Fibroblast of pulmonary artery (primary cell): ENCODE measurements around the gene ACTR8.

Experiments used
- DNase-seq: peaks from one replicate; pipeline ENCODE4 v3.0.0-alpha.2; 2010; ENCODE audit warnings: low read depth
- H3K4me3 ChIP-seq: replicated peaks from 2 replicates; pipeline ENCODE4 v1.5.1; 2011; ENCODE audit warnings: low read depth, mild to moderate bottlenecking, control low read depth, low read length, moderate library complexity
- CTCF ChIP-seq: IDR thresholded peaks from 2 replicates; pipeline ENCODE4 v1.5.1; 2011; ENCODE audit warnings: mild to moderate bottlenecking, control low read depth, low read length, inconsistent platforms; ENCODE audit errors: missing control alignments

Gene ACTR8

GRCh38 chr3:53844262-53845102, 37.5 kb downstream of the ACTR8 start:
- H3K4me3 ChIP-seq, result no peak overlapping the region
- TF ChIP-seq CTCF, result no peak
- DNase-seq, result no peak

- no peak for TF ChIP-seq CTCF
- DNase-seq, result no peak
- H3K4me3 ChIP-seq, result no peak overlapping the region
Observed at GRCh38 chr3:53843195-53844177, 38.5 kb downstream of the ACTR8 start.

GRCh38 chr3:53842436-53843194, 39.3 kb downstream of the ACTR8 start:
- no peak overlapping the region for H3K4me3 ChIP-seq
- peak; percentile 23 for DNase-seq
- TF ChIP-seq CTCF, result peak; percentile 10

- DNase-seq, result no peak
- H3K4me3 ChIP-seq, result no peak overlapping the region
- TF ChIP-seq CTCF, result no peak
Observed at GRCh38 chr3:53841296-53841695, 40.7 kb downstream of the ACTR8 start.

GRCh38 chr3:53837331-53837730, 44.6 kb downstream of the ACTR8 start:
- DNase-seq, result no peak
- TF ChIP-seq CTCF, result no peak
- H3K4me3 ChIP-seq, result no peak overlapping the region

- no peak for DNase-seq
- H3K4me3 ChIP-seq, result no peak overlapping the region
- TF ChIP-seq CTCF, result no peak
Observed at GRCh38 chr3:53836084-53836872, 45.7 kb downstream of the ACTR8 start.
